Measurements from ENCODE around the gene CLEC4M. TPM values are rescaled to one million over a fixed set of nuclear protein-coding genes. Genes with fewer than 3 reads are reported as not detected.
"Not testable (repeated sequence)": the region's sequence is repeated elsewhere in the genome, so short reads cannot be mapped to it uniquely, and the experiment has no call there.

CLEC4M gene
- total and polyA plus RNA-seq, 8 donors: 0.78 to 2.7 (median 1.4) TPM; not detected in 1

DNA sequence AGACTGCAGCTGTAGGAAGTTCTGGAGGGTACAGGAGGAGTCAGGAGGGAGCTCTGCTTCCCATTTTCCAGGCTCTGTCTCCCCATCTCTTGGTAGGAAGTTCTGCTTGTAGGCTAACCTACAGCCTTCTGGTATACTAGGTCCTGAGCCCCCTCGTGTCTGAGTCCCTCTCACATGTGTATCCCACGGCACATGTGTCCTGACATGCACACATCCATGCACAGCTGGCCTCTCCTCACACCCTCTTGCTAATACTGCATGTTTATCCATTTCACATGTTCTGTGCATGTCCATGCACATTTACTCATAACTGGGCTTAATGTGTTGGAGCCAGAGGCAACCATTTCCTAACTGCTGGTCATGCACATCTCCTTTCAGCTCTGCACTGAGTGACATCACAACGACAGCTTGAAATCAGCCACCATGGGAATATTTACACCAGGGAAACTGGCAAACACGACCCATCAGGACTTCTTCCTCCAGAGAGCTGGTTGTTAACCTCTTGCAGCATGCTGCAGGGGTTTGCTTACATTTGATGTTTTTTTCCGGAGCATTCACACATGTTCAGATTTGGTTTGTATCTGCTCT lies 18.8 kb upstream of the CLEC4M start:
- DNase-seq: no peak
- H3K27me3 ChIP-seq: peaks cover 0 to 9% of the 10 kb centered on the region in 2 donors
- intact Hi-C loops (cut with DNase I): no loop called here
- no peaks in the 10 kb centered on the region for H3K36me3 ChIP-seq
- TF ChIP-seq, protein P1, sequence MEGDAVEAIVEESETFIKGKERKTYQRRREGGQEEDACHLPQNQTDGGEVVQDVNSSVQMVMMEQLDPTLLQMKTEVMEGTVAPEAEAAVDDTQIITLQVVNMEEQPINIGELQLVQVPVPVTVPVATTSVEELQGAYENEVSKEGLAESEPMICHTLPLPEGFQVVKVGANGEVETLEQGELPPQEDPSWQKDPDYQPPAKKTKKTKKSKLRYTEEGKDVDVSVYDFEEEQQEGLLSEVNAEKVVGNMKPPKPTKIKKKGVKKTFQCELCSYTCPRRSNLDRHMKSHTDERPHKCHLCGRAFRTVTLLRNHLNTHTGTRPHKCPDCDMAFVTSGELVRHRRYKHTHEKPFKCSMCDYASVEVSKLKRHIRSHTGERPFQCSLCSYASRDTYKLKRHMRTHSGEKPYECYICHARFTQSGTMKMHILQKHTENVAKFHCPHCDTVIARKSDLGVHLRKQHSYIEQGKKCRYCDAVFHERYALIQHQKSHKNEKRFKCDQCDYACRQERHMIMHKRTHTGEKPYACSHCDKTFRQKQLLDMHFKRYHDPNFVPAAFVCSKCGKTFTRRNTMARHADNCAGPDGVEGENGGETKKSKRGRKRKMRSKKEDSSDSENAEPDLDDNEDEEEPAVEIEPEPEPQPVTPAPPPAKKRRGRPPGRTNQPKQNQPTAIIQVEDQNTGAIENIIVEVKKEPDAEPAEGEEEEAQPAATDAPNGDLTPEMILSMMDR (IDR thresholded peaks at IDR 0.05): no peak
- no peak overlapping the region for H3K4me3 ChIP-seq
- no peak for ATAC-seq
- H3K27ac ChIP-seq: no peak overlapping the region
- H3K4me1 ChIP-seq: peaks cover 0 to 6% of the 10 kb centered on the region in 2 donors
- H3K9me3 ChIP-seq: no peaks in the 10 kb centered on the region

DNA sequence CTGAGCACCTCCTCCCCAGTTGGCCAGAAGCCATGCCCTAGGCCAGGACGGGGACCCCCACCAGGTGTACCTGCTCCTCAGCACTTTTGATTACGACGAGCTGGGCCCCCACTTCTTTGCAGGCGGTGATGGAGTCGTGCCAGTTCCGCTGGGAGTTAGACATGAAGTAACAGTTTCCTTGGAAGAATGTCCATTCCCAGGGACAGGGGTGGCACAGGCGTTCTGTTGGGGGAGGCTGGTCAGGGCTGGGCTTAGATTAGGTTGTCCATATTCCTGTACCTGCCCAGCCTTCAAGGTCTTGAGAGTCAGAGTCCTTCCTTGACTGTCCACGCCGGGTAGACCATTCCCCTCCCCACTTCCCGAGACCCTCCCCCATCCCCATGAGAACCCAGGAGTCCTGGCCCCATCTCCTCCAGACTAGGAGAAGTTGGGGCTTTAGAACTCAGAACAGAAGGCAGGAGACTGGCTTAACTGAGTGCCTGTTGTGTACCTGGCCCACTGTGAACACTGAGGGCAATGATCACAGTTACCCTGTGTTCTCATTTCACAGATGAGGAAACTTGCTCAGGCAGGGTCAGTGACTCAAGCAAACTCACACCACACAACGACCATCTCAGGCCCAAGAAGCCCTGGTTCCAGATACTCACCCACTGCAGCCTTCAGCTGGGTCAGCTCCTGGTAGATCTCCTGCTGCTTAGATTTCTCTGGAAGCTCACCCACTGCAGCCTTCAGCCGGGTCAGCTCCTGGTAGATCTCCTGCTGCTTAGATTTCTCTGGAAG lies 18.0 kb upstream of the CLEC4M start:
- ATAC-seq: no peak
- peaks cover 0 to 9% of the 10 kb centered on the region in 2 donors for H3K27me3 ChIP-seq
- peaks cover 0 to 6% of the 10 kb centered on the region in 2 donors for H3K4me1 ChIP-seq
- H3K9me3 ChIP-seq: no peaks in the 10 kb centered on the region
- H3K4me3 ChIP-seq: no peak overlapping the region
- TF ChIP-seq, protein P1 (IDR thresholded peaks at IDR 0.05): no peak
- no peak overlapping the region for H3K27ac ChIP-seq
- intact Hi-C loops (cut with DNase I): no loop called here
- H3K36me3 ChIP-seq: no peaks in the 10 kb centered on the region
- no peak for DNase-seq

DNA sequence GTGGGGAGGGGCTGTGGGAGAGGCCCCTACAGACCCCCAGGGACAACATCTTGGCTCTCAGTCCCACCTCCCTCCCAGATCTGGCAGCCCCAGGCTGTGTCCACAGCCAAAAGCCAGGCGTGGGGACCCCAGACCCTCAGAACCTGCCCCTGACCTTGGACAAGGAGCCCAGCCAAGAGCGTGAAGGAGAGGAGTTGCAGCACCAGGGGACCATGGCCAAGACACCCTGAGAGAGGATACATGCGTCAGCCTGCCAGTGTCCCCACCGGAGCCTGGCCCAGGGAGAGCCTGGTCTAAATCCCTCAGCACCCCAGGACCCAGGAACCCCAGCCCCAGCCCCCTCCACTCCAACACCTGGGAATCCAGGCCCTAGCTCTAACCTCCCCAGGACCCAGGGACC lies 16.7 kb upstream of the CLEC4M start:
- H3K27ac ChIP-seq; H3K36me3 ChIP-seq; H3K27me3 ChIP-seq; ATAC-seq; H3K4me3 ChIP-seq; intact Hi-C loops (cut with DNase I); H3K9me3 ChIP-seq; H3K4me1 ChIP-seq; DNase-seq: not testable (repeated sequence)

DNA sequence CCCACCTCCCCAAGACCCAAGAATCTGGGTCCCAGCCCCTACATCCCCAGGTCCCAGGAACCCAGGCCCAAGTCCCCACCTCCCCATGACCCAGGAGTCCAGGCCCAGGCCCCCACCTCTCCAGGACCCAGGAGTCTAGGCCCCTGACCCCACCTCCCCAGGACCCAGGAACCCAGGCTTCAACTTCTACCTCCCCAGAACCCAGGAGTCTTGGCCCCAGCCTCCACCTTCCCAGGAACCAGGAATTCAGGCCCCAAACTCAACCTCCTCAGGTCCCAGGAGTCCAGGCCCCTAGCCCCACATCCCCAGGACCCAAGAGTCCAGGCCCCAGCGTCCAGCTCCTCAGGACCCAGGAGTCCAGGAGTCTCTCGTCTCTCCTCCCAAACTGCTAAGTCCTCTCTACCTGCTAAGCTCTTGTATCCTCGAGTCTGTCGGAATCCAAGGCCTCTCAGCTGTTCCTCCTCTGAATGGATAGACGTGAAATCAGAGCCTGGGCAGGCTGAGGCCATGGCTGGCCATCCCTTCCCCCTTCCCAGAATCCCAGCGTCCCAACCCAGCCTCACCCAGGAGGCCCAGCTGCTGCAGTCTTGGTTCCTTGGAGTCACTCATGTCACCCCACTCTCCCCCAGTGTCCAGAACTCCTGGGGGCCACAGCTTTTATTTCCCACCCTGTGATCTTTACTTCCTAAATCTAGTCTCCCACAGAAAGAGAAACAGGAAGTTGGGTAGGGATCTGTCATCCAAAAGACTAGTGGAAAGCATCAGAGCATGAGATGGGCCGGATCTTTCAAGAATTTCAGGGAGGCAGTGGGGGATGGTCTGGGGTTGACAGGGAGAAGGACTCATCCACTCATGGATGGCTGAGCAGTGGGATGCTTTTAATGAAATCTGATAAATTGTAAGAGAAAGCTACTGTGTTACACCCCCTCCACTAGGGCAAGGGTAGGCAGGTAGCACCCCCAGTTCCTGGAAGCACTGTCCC lies 15.8 kb upstream of the CLEC4M start, which contains the start of gene CD209:
Gene CD209, minus strand, starts transcription at position 632 of the 982 bp plus-strand sequence. Its CDS starts 23 bp downstream, at position 609.
- peak; percentile 48 for ATAC-seq
- Histone ChIP-seq H3K4me1 (peaks cover 0 to 6% of the 10 kb centered on the region in 2 donors), H3K36me3 (no peaks in the 10 kb centered on the region), H3K27ac (no peak within 1 kb of the TSS), H3K4me3 (no peak within 1 kb of the TSS), H3K9me3 (no peaks in the 10 kb centered on the region), H3K27me3 (peaks cover 0 to 9% of the 10 kb centered on the region in 2 donors)
- intact Hi-C loops (cut with DNase I): no loop called here
- TF ChIP-seq, protein P1 (IDR thresholded peaks at IDR 0.05): no peak
- DNase-seq: no peak

DNA sequence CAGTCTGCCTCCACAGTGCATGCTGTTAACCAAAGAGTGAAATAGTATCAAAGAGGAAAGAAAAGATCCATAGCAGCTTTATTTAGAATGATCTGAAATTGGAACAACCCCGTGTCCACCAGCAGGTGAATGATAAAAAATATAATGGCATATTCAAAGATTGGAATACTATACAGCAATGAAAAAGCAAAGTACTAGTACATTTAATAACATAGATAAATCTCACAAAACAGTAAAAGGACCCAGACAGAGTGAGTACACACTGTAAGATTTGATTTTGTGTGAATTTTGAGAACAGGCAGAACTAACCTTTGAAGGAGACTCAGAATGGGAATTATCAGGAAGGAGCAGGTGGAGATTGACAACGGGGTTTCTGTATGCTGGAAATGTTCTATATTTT lies 14.9 kb upstream of the CLEC4M start:
- Histone ChIP-seq H3K9me3 (no peaks in the 10 kb centered on the region), H3K4me1 (peaks cover 0 to 6% of the 10 kb centered on the region in 2 donors), H3K27me3 (peaks cover 0 to 9% of the 10 kb centered on the region in 2 donors), H3K36me3 (no peaks in the 10 kb centered on the region), H3K27ac (no peak overlapping the region), H3K4me3 (no peak overlapping the region)
- ATAC-seq: no peak
- no peak for DNase-seq
- intact Hi-C loops (cut with DNase I): no loop called here
- TF ChIP-seq, protein P1 (IDR thresholded peaks at IDR 0.05): no peak
